Measurements from ENCODE around the gene CDIP1. TPM values are rescaled to one million over a fixed set of nuclear protein-coding genes. Genes with fewer than 3 reads are reported as not detected.

The CDIP1 gene
- total RNA-seq, 2 experiments from 2014 or later, result 31.9 to 35.7 TPM

DNA sequence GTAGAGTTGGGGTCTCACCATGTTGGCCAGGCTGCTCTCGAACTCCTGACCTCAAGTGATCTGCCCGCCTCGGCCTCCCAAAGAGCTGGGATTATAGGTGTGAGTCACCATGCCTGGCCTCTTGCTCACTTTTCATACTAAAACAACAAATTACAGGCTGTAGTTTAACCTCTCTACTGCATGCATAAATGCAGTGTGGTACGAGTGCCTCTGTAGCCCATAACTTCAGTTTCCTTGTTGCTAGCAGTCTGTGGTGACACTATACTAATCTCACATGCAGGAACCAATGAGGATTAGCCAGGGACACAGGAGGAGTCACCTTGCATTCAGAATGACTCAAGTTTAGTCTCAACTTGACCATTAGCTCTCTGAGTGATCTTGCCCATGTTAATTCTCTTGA, 42.3 kb downstream of the CDIP1 start:
- no peaks in the 10 kb centered on the region for H3K27me3 Mint-ChIP-seq (ENCODE audit: low read depth)
- DNase-seq, result no peak
- peaks cover 6% of the 10 kb centered on the region for H3K36me3 Mint-ChIP-seq (ENCODE audit: low read depth)
- intact Hi-C loops (cut with micrococcal nuclease), result no loop called here
- peaks cover 83% of the 10 kb centered on the region for H3K4me1 Mint-ChIP-seq (ENCODE audit: low read depth)
- CTCF ChIA-PET, result interaction anchor here (1.1 to 1.5 kb wide), 2 partner anchors 9 to 17 kb away, joined by 3 to 4 read pairs; no protein-coding TSS in a partner anchor
- H3K9me3 Mint-ChIP-seq, result no peaks in the 10 kb centered on the region
- H3K4me3 Mint-ChIP-seq, result no peak overlapping the region
- H3K27ac Mint-ChIP-seq, result peak overlapping the region; percentile 15

DNA sequence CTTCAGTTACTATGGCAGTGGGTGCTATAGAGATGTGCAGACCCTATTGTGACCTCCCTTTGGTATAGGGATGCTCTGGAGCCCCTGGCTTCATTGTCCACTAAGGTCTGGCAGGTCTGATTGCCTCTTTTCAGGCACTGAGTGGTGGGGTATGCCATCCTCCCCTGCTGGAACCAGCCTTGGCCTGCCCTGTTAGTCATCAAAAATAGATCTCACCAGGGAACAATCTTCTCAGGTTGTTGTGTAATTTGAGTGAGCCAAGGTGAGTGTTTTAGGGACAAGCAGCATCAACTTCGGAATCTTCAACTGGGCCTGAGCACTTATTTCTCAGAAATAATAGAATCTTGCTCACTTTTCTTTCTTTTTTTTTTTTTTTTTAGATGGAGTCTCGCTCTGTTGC, 42.8 kb downstream of the CDIP1 start:
- intact Hi-C loops (cut with micrococcal nuclease), result no loop called here
- no peak for DNase-seq
- Mint-ChIP-seq H3K9me3 (no peaks in the 10 kb centered on the region), H3K4me3 (no peak overlapping the region), H3K36me3 (ENCODE audit: low read depth) (peaks cover 7% of the 10 kb centered on the region), H3K4me1 (ENCODE audit: low read depth) (peaks cover 82% of the 10 kb centered on the region), H3K27ac (peak overlapping the region; percentile 15), H3K27me3 (ENCODE audit: low read depth) (no peaks in the 10 kb centered on the region)
- CTCF ChIA-PET, result no interaction called here

DNA sequence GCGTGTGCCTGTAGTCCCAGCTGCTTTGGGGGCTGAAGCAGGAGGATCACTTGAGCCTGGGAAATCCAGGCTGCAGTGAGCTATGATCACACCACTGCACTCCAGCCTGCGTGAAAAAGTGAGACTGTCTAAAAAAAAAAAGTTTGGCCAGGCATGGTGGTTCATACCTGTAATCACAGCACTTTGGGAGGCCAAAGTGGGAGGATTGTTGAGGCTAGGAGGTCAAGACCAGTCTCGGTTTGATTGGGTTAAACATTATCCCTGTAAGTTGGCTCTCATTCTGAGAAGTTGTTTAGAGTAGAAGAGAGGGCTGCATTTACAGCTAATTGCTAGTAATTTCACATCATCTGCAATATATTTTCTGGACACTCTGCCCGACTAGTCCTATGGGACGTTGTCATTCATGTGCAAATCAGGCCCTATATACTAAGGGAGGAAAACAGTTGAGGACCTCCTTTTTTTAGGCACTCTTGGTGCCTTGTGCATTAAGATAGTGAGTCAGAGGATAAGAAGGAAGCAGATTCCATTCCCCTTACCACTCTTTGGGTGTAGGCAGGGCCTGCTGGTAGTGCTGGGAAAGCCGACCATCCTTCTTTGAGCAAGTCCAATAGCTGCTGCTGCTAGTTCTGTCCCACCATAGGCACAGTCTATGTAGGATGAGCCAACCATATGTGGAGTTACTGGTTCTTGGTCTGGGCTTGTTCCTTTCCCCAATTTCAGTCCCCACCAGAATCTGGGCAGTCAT, 43.7 kb downstream of the CDIP1 start:
- DNase-seq, result no peak
- H3K36me3 Mint-ChIP-seq (ENCODE audit: low read depth), result peaks cover 5% of the 10 kb centered on the region
- H3K4me1 Mint-ChIP-seq (ENCODE audit: low read depth), result peaks cover 82% of the 10 kb centered on the region
- H3K9me3 Mint-ChIP-seq, result no peaks in the 10 kb centered on the region
- H3K4me3 Mint-ChIP-seq, result no peak overlapping the region
- CTCF ChIA-PET, result interaction anchor here (0.7 to 2.3 kb wide), 2 partner anchors 10 to 97 kb away, joined by 4 to 15 read pairs; no protein-coding TSS in a partner anchor
- intact Hi-C loops (cut with micrococcal nuclease), result no loop called here
- H3K27me3 Mint-ChIP-seq (ENCODE audit: low read depth), result no peaks in the 10 kb centered on the region
- peak overlapping the region; percentile 56 for H3K27ac Mint-ChIP-seq

DNA sequence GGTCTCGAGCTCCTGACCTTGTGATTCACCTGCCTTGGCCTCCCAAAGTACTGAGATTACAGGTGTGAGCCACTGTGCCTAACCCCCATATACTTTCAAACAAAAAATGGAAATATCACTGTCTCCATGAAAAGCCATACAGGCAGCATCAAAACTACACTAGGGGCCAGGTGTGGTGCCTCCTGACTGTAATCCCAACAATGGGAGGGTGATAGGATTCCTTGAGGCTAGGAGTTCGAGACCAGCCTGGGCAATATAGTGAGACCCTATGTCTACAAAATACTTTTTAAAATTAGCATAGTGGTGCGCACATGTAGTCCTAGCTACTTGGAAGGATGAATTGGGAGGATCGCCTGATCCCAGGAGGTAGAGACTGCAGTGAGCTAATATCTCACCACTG, 46.7 kb downstream of the CDIP1 start:
- CTCF ChIA-PET, result interaction anchor here (0.6 to 0.9 kb wide), 2 partner anchors 15 to 131 kb away, joined by 3 to 4 read pairs; no protein-coding TSS in a partner anchor

DNA sequence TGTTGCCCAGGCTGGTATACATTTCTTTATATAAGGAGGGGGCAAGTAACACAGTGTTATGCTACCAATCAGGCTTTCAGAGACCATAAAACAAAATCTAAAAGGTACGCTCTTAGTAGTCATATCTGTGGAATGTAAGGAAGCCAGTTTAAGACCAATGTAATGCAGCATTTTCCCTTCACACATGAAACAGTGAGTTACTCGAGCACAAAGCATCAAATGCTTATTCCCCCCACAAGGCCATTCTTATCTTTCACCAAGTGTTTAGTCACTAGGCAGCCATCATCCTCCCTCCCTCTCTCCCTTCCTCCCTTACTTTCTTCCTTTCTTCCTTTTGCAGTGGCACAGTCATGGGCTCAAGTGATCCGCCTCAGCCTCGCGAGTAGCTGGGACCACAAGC, 49.5 kb downstream of the CDIP1 start:
- DNase-seq, result no peak
- Mint-ChIP-seq H3K27me3 (ENCODE audit: low read depth) (no peaks in the 10 kb centered on the region), H3K9me3 (no peaks in the 10 kb centered on the region), H3K36me3 (ENCODE audit: low read depth) (peaks cover 16% of the 10 kb centered on the region), H3K4me3 (no peak overlapping the region), H3K4me1 (ENCODE audit: low read depth) (peaks cover 64% of the 10 kb centered on the region), H3K27ac (peak overlapping the region; percentile 89)
- CTCF ChIA-PET, result interaction anchor here (0.8 to 2.2 kb wide), 3 partner anchors 12 to 18 kb away, joined by 5 to 12 read pairs (median 11); no protein-coding TSS in a partner anchor
- intact Hi-C loops (cut with micrococcal nuclease), result no loop called here

More for the DNA sequence above, 46.7 kb downstream of the CDIP1 start:
- H3K9me3 Mint-ChIP-seq, result no peaks in the 10 kb centered on the region
- H3K27me3 Mint-ChIP-seq (ENCODE audit: low read depth), result no peaks in the 10 kb centered on the region
- no peak for DNase-seq
- H3K27ac Mint-ChIP-seq, result peak overlapping the region; percentile 65
- intact Hi-C loops (cut with micrococcal nuclease), result no loop called here
- peaks cover 16% of the 10 kb centered on the region for H3K36me3 Mint-ChIP-seq (ENCODE audit: low read depth)
- H3K4me3 Mint-ChIP-seq, result no peak overlapping the region
- peaks cover 78% of the 10 kb centered on the region for H3K4me1 Mint-ChIP-seq (ENCODE audit: low read depth)

DNA sequence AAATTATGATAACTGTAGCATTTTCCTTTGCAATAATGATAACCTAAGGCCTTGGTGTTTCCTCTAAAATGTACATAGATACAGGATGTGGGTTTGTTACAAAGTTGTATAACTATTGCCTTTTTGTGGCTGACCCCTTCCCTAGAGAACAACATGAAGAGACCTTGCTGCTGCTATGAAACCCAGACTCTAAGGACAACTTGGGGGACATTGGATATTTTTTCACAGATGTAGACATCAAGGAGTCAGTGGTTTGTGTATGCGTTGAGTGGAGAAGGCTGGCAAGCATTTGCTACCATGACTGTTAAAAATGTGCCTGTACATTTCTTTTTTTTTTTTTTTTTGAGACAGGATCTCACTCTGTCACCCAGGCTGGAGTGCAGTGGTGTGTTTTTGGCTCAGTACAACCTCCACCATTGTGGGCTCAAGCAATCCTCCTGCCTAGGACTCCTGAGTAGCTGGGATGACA, 50.0 kb downstream of the CDIP1 start:
- Mint-ChIP-seq H3K4me3 (no peak overlapping the region), H3K27me3 (ENCODE audit: low read depth) (no peaks in the 10 kb centered on the region), H3K36me3 (ENCODE audit: low read depth) (peaks cover 18% of the 10 kb centered on the region), H3K9me3 (no peaks in the 10 kb centered on the region), H3K27ac (peak overlapping the region; percentile 89), H3K4me1 (ENCODE audit: low read depth) (peaks cover 59% of the 10 kb centered on the region)
- CTCF ChIA-PET, result interaction anchor here (0.8 to 2.2 kb wide), 6 partner anchors 10 to 18 kb away, joined by 3 to 12 read pairs (median 5); no protein-coding TSS in a partner anchor
- no peak for DNase-seq
- intact Hi-C loops (cut with micrococcal nuclease), result no loop called here

DNA sequence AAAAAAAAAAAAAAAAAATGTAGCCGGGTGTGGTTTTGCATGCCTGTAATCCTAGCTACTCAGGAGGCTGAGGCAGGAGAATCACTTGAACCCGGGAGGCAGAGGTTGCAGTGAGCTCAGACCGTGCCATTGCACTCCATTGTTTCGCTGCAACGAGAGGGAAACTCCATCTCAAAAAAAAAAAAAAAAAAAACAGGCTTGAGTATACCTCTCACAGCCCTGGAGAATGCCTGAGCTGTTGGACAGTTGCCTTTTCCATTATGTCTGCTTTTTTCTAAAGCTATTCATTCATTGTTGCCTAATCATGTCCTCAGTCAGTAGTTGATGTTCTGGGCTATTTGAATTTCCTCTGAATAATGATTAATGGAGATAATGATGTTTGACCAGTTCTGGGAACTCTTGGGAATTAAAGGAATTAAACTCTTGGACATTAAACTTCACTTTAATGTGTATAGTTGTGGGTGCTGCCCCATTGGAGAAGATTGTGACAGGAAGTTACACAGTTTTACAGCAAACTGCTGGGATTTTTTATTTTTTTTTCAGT, 50.5 kb downstream of the CDIP1 start:
- H3K27me3 Mint-ChIP-seq (ENCODE audit: low read depth), result no peaks in the 10 kb centered on the region
- peaks cover 16% of the 10 kb centered on the region for H3K36me3 Mint-ChIP-seq (ENCODE audit: low read depth)
- CTCF ChIA-PET, result interaction anchor here (0.6 to 1.2 kb wide), 9 partner anchors 9 to 197 kb away, joined by 3 to 9 read pairs (median 4); partner anchors contain the start of gene HMOX2
- no peak overlapping the region for H3K4me3 Mint-ChIP-seq
- no peak for DNase-seq
- peak overlapping the region; percentile 89 for H3K27ac Mint-ChIP-seq
- H3K9me3 Mint-ChIP-seq, result no peaks in the 10 kb centered on the region
- intact Hi-C loops (cut with micrococcal nuclease), result no loop called here
- peaks cover 54% of the 10 kb centered on the region for H3K4me1 Mint-ChIP-seq (ENCODE audit: low read depth)

DNA sequence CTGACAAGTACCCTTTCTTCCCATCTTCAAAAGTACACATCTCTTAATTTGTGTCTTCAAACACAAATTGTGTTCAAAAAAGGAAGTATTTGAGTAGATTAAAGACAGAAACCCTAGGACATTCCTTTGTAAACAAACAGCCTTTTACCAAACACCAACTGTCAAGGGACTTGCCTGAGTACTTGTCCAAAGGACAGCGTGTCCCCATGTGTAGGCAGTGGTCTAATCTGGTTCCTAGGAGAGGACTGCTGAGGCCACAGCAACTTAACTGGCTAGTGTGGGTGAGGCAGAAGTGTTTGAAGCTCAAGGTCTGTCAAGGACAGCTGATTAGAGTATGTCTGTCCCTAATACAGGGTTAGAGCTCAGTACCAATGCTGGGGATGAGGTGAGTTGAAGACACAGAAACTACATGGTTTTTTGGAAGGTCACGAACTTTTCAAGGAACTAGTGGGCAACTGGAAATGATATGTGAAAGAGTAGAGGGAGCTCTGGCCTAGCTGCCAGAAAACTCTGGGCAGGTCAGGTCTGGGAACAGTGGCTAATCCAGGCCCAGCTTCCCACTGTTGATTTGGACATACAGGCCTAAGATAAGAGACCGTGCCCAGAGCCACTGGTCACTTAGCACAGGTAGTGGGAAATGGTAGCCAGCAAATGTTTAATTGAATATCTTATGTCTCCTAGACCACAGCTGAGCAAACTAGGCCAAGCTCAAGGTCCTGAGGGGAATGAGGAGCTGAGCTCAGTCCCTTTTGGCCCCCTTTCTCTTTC, 52.3 kb downstream of the CDIP1 start:
- Mint-ChIP-seq H3K4me3 (no peak overlapping the region), H3K36me3 (ENCODE audit: low read depth) (peaks cover 16% of the 10 kb centered on the region), H3K9me3 (no peaks in the 10 kb centered on the region), H3K4me1 (ENCODE audit: low read depth) (peaks cover 60% of the 10 kb centered on the region), H3K27me3 (ENCODE audit: low read depth) (no peaks in the 10 kb centered on the region), H3K27ac (peak overlapping the region; percentile 48)
- intact Hi-C loops (cut with micrococcal nuclease), result no loop called here
- CTCF ChIA-PET, result interaction anchor here (0.6 to 1.4 kb wide), 7 partner anchors 8 to 149 kb away, joined by 3 to 5 read pairs (median 3); partner anchors contain the start of genes HMOX2 and MGRN1
- no peak for DNase-seq

DNA sequence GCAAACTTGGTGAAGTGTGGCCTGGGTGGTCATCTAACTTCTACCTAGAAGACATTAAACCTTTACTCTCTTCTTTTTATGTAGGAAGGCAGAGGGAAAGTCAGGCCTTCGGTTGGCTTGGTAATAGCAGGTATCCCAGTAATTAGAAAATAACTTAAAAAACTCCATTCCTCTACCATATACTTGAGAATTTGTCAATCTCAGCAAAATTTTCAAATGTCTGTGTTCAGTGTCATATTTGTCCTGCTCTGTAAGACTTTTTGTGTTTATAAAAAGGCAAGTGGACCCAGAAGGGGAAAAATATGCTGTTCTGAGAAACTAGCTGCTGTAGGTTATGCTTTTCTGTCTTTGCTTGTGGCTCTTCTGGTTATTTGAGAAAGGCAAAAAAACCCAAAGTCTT, 56.6 kb downstream of the CDIP1 start:
- Mint-ChIP-seq H3K27me3 (ENCODE audit: low read depth) (no peaks in the 10 kb centered on the region), H3K4me3 (no peak overlapping the region), H3K4me1 (ENCODE audit: low read depth) (peaks cover 44% of the 10 kb centered on the region), H3K9me3 (no peaks in the 10 kb centered on the region), H3K36me3 (ENCODE audit: low read depth) (peaks cover 6% of the 10 kb centered on the region), H3K27ac (peak overlapping the region; percentile 64)
- DNase-seq, result no peak
- CTCF ChIA-PET, result interaction anchor here (0.6 kb wide), 2 partner anchors 29 to 179 kb away, joined by 3 to 6 read pairs; no protein-coding TSS in a partner anchor
- intact Hi-C loops (cut with micrococcal nuclease), result no loop called here

DNA sequence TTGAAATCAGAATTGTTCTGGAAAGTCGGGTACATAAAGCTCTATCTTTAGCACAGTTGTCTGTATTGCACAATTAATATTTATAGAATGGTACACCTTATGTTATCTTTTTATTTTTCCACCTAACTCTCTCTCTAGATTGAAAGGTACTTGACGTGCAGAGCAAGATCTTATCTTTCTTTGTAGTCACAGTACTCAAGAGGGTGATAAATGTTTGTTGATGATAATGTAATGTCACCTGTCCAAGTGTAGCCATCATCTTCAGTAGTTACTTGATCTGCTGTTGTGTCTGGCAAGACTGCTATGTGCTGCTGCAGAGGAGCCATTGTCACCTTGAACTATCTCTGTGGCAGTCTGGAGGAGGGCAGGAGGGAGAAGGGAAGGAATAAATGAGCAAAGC, 57.0 kb downstream of the CDIP1 start:
- peak overlapping the region; percentile 64 for H3K27ac Mint-ChIP-seq
- peaks cover 6% of the 10 kb centered on the region for H3K36me3 Mint-ChIP-seq (ENCODE audit: low read depth)
- intact Hi-C loops (cut with micrococcal nuclease), result no loop called here
- H3K4me3 Mint-ChIP-seq, result no peak overlapping the region
- no peaks in the 10 kb centered on the region for H3K9me3 Mint-ChIP-seq
- CTCF ChIA-PET, result interaction anchor here (0.6 kb wide), 1 partner anchor 29 kb away, joined by 3 read pairs; no protein-coding TSS in a partner anchor
- DNase-seq, result no peak
- peaks cover 44% of the 10 kb centered on the region for H3K4me1 Mint-ChIP-seq (ENCODE audit: low read depth)
- H3K27me3 Mint-ChIP-seq (ENCODE audit: low read depth), result no peaks in the 10 kb centered on the region

DNA sequence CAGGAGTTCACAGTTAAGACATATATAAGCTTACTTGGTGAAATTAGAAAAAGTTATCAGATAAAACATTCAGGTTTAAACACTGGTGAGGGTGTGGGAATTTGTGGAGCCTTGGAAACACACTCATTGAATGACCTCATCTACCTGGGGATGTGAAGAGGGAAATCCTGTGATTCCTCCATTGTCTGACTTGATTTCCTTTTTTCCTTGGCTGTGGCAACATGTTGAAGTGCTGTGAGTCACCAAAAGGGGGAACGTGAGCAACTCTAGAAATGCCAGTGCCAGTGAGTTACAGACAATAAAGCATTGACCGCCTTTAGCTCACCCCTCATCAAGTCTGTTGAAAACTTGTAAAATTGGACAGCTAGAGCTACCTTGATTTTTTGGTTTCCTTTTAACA, 60.6 kb downstream of the CDIP1 start:
- peaks cover 3% of the 10 kb centered on the region for H3K36me3 Mint-ChIP-seq (ENCODE audit: low read depth)
- intact Hi-C loops (cut with micrococcal nuclease), result loop anchor here (2.0 to 5.0 kb wide), 4 partner anchors 127 to 289 kb away; partner anchors contain the start of genes NUDT16L1, PAM16, TFAP4 and ZNF500
- peak; percentile 44 for DNase-seq
- CTCF ChIA-PET, result interaction anchor here (0.6 to 5.4 kb wide), 11 partner anchors 8 to 147 kb away, joined by 3 to 32 read pairs (median 3); partner anchors contain the start of gene MGRN1
- peak overlapping the region; percentile 89 for H3K4me3 Mint-ChIP-seq
- peak overlapping the region; percentile 41 for H3K27ac Mint-ChIP-seq
- no peaks in the 10 kb centered on the region for H3K27me3 Mint-ChIP-seq (ENCODE audit: low read depth)
- H3K4me1 Mint-ChIP-seq (ENCODE audit: low read depth), result peaks cover 52% of the 10 kb centered on the region
- no peaks in the 10 kb centered on the region for H3K9me3 Mint-ChIP-seq

Measured in activated naive CD4-positive, alpha-beta T cell treated with anti-CD3 and anti-CD28 coated beads for 36 hours (primary cell).